Left renal pelvis (tissue), 4 donors: ENCODE results near the gene FXYD1. TPM values are rescaled to one million over a fixed set of nuclear protein-coding genes. Genes with fewer than 3 reads are reported as not detected.
"Not testable (repeated sequence)": the region's sequence is repeated elsewhere in the genome, so short reads cannot be mapped to it uniquely, and the experiment has no call there.

Experiments used
- DNase-seq, 4 donors: peaks; one replicate each; pipeline ENCODE4 v3.0.0-alpha.2; 2013; ENCODE audit warnings: low read depth in 4 of 4, low spot score in 3 of 4
- polyA plus RNA-seq, 4 donors: library from polyadenylated mRNA; unstranded; fragments of 120-200 nt; gene quantifications; one replicate each; pipeline ENCODE4 v1.2.1, GENCODE V29; 2013; ENCODE audit not compliant: insufficient read length in 4 of 4

Gene FXYD1
- polyA plus RNA-seq, 4 donors, result 22.3 to 73.8 (median 27.2) TPM

- DNase-seq, result peak in 2 of 4 donors; percentile 79 to 86
These were observed 14.2 kb upstream of the FXYD1 start for GRCh38 chr19:35124098-35125060.

GRCh38 chr19:35125270-35125717 lies 13.3 kb upstream of the FXYD1 start:
- no peak for DNase-seq

DNA sequence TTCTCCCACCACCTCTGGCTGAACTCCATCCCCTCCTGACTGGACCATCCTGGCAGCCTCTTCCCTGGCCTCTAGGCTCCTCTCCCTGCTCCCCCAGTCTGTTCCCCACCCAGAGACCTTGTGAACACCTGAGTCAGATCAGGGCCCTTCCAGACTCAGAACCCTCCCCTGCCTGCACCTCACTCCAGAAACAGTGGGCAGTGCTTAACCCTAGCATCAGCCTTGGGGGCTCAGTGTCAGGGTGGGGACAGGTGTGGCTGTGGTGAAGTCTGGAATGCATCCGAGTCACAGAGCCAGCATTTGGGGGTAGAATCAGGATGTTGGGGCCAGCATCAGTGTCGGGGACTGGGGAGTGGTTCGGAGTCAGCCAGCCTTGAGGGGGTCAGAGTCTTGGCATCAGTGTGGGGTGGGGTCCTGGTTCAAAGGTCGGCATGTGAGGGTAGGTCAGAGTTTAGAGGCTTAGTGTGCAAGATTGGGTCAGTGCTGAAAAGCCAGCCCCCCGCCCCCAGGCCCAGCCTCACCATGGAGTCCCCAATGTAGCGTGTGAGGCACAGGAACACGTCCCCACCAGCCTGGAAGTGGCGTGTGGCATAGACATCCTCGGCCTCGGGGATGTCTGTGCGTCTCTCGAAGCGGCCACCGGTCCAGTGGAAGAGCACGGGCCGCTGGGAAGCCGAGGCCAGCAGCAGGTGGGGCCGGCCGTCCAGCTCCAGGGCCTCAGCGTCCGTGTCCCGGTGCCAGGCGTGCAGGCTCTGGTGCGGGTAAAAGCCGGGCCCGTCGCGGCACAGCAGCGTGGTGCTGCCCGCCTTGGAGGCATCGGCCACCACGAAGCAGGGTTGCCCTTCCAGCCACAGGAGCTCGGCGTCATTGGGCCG lies 12.6 kb upstream of the FXYD1 start:
- DNase-seq, result no peak

DNA sequence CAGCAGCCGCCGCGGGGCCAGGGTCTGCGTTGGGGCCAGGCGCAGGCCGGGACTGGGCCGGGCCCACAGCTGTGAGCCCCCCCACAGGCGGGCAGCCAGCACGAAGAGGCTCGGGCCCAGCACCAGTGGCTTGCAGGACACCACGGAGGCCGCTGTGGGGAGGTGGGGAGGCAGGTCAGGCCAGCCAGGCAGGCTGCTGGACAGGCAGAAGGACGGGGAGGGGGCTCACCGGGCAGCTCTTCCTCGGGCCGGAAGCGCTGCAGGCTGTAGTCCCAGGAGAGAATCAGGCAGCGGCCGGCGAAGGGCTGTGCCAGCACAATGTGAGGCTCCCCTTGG lies 12.0 kb upstream of the FXYD1 start:
- no peak for DNase-seq

- no peak for DNase-seq
These were observed 10.8 kb upstream of the FXYD1 start for GRCh38 chr19:35127871-35128270.

DNA sequence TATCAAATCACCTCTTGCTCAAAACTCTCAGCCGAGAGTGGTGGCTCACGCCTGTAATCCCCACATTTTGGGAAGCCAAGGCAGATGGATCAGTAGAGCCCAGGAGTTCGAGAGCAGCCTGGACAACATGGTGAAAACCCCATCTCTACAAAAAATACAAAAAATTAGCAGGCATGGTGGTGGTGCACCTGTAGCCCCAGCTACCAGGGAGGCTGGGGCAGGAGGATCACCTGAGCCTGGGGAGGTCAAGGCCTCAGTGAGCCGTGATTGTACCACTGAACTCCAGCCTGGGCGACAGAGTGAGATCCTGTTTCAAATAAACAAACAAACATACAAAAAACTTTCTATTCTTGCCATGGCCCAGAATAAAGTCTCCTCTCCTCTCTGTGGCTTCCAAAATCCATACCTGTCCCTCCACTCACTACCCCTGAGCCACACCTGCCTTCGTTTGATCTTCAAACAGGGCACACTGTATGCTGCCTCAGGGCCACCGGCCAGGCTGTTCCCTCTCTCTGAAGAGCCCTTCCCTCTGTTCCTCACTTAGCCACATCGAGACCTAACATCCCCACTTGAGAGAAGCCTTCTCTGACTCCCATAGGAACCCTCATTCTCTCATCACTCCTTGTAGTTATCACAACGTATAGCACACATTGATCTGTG lies 10.1 kb upstream of the FXYD1 start:
- no peak for DNase-seq

GRCh38 chr19:35129724-35130274 lies 8.8 kb upstream of the FXYD1 start:
- DNase-seq, result not testable (repeated sequence)

DNA sequence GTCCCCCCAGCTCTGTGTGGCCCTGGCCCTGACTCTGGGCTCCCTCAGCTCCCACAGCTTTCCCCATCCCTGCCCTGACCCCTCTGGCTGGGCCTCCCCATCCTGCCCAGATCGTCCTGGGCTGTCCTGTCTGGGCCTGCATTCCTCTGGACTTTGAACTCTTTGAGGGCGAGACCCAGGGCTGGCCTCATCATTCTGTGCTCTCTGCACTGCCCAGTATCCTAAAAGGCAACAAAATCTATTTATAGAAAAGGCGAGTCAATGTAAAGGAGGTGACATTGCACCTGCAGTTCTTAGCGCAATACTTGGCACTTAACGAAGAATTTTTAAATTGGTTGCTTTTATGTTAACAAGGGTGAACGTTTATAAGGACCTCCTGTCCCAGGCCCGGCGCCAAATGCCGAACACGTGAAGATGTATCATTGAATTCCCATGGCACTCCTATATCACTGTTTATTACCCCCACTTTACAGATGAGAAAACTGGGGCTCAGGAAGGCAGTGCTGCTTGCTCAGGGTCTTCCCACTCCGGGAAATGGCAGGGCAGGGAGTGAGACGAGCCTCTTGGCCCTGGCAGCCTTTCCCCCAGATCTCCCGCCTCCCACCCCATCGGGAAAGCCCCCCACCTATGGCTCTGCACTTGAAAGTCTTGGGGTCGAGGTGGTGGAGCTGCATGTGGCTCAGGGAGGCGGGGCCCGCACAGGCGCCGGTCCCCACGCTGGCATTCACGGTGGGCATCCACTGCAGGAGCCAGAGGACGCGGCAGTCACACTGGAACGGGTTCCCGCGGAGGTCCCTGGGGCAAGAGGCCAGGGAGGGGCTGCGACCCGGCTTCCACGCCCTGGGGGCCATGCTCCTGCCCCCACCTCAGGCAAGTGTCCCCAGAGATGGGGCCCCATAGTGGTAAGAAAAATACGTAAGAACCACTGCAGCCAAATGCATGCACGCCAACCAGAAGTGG lies 7.6 kb upstream of the FXYD1 start:
- no peak for DNase-seq

DNA sequence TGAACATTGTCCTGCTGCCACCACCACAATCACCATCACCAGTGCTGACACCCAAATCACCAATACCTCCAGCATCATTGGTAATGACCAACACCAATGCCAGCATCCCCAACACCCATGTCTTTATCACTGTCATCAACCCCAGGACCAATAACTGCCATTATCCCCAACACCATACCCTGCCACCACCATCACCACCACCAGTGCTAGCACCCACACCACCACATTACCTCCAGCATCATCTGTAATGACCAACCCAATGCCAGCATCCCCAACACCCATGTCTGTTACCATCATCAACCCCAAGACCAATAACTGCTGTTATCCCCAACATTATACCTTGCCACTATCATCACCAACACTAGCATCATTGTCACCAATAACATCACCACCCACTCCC lies 6.4 kb upstream of the FXYD1 start:
- no peak for DNase-seq

DNA sequence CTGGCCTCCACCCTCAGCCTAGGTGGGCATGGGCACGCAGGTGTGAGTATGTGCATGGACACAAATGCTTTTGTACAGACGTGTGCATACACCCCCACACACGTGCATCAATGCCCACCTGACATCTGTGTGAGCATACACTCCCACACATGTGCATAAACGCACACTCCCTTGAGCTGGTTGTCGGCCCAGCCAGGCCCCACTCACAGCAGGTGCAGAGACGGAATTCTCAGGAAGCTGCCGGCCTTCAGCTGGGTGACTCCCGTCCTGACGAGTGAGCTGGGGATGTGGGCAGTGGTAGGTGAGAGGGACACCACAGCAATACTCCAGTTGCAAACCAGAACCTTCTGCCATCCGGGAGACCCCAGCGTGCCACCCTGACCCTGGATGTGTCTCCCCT lies 4.8 kb upstream of the FXYD1 start:
- DNase-seq, result no peak

DNA sequence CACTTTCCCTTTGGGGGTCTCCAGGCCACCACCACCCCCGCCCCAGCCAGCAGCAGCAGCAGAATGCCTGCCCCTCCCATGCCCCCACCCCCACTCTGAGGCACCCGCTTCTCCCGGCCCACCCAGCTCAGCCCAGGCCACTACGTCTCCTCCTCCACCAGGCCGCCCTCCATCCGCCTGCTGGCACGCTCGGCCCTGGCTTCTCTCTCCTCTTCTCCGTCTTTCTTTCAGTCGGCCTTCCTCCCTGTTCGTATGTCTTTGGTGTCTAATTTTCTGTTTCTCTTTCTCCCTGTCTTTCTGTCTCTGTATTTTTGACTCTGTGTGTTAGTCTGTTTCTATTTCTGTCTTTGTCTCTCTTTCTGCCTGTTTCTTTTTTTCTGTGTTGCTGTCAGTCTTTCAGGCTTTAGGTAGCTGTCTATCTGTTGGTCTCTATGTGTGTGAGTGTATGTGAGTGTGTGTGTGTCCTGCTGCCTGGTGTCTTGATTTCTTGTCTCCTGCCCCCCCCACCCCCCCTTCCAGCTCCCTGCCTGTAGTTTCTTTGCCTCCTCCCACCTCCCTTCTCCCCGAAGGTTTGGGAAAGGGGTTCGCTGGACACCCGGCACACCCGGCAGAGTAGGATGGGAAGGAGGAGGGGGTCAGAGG lies 3.9 kb upstream of the FXYD1 start, which contains the start of gene LGI4:
Gene LGI4, minus strand, starts transcription at position 459 of the 642 bp plus-strand sequence. Its CDS starts 379 bp downstream, at position 80.
- no peak for DNase-seq

GRCh38 chr19:35135389-35135909 lies 3.2 kb upstream of the FXYD1 start:
- no peak for DNase-seq

DNA sequence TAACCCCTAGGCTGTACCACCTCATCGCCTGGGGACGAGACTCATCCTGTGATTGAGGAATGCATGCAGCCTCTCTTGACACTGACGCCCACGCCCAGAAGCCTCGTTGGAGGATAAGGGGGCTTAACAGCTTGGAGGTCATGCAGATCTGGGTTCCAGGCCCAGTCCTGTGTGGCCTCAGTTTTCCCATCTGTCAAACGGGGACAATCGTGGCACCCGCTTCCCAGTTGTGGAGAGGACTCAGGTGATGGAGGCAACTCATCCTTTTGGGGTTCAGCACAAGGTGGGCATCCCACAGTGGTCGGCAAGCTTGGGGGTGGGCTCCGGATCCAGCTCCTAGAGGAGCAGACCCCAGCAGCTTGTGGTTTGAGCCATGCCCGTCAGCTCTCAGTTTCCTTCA lies 2.4 kb upstream of the FXYD1 start:
- no peak for DNase-seq

DNA sequence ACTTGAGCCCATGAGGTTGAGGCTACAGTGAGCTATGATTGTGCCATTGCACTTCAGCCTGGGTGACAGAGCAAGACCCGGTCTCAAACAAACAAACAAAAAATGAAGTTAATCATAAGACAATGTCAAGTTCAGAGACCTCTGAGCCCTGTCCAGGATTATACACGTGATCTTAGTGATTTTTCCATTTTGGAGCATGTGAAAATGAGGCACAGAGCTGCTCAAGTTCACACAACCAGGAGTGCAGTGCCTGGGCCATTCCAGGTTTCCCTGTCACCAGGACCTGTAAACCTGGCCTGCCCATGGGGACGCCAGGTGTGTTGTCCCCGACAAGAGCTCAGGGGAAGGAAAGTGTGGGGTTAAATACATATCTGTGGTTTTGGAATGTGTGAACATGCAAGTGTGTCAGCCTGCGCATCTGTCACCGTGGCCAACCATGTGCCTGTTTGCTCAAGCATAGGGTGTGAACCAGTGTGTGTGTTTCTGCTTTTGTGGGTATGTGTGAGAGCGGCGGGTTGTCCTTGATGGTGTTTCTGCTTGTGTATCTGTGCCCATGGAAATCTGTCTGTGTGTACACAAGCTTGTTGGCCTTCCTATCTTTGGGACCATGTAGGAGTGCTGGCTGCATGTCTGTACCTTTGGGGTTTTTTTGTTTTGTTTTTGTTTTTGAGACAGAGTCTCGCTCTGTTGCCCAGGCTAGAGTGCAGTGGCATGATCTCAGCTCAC lies 1.5 kb upstream of the FXYD1 start:
- DNase-seq, result no peak

DNA sequence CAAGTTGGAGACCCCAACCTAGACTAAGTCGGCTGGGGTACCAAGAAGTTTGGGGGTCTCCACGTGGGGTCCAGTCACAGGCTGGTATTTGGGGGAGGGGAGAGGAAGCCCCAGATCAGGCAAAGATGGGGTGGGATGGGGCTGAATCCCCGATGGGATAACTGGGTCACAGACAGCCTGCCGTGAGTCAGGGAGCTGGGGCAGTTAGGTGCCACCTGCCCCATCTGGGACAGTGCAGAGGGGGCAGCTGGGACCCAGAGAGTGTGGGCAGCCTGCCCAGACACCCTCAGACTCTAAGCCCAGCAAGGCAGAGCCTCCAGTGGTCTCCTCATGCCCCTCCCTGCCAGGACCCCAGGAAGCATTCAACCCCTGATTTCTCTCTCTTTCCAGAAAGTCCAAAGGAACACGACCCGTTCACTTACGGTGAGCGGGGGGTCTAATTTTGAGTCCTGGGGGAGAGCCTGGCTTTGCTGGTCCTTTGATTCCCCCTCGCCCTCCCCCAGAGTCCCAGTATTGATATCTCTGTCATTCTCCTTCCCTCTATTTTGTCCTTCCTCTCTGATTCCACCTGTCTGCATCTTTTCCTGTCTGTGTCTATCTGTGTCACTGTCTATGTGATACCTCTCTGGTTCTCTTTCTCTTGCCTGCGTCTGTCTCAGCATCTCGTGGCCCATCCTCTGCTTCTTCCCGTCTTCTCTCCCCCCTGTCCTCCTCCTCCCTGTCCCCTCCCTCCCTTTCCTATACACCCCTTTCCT lies 1.8 kb downstream of the FXYD1 start:
- DNase-seq, result no peak

DNA sequence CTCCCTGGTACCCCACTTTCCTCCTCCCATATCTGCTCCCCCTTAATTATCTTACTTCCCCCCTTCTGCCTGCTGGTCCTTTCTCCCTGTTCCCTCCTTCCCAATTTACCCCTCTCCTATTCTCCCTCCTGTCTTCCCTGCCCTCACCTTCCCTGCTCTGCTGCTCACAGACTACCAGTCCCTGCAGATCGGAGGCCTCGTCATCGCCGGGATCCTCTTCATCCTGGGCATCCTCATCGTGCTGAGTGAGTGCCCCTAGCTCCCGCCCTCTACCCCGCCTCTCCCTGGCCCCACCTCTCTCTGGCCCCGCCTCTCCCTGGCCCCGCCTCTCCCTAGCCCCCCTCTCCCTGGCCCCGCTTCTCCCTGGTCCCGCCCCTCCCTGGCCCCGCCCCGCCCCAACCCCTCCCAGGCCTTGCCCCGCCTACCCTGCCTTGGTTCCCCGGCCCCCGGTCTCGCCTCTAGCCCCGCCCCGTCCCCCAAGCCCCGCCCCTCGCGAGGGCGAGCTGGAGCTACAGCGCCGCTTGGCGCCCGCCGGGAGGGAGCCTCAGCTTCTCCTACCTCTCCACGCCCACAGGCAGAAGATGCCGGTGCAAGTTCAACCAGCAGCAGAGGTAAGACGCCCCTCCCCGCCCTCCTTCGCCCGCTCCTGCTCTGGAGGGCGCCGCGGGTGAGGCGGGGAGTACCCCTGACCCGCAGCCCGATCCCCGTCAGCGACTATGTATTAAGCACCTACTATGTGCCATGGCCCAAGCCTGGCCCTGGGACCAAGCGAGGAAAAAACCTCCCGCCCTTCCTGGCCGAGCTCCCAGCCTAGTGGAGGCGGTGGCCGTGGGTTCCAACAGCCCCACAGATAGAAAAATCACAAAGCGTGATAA lies 2.6 kb downstream of the FXYD1 start:
- no peak for DNase-seq
